ENCODE results near the gene SLC7A1. TPM values are rescaled to one million over a fixed set of nuclear protein-coding genes. Genes with fewer than 3 reads are reported as not detected.

The SLC7A1 gene
- total and polyA plus RNA-seq, 2 donors (not counting 1 experiment from before 2014, with no cell fraction given), result 15.4 to 26.6 TPM

DNA sequence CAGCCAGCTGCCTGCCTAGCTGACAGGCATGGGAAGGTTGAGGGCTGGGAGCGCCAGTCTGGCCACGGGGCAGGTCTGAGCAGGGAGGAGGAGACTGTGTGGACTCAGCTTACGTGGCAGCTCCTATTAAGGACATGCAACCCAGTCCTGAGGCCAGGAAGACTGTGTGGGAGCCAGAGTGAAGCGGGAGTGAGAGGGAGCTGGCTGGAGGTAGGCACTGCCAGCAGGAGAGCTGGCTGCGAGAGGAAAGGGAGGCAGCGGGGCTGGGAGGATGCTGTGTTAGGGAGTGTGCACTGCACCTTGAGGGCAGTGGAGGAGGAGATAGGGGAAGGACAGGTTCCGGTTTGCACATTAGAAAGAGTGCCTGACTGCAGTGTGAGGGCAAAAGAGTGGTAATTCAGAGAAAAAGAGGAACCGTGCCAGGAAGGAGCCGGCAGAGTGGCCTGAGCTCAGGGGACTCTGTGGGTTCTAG, 99.2 kb downstream of the SLC7A1 start:
- H3K4me3 ChIP-seq (replicated peaks in 1 of 4; ENCODE audit: control extremely low read depth in 1 of 4, insufficient read depth in 1 of 4, low read depth in 3 of 4, low read length in 4 of 4), result no peak overlapping the region
- H3K27me3 ChIP-seq (ENCODE audit: control insufficient read depth, insufficient read depth, low read length), result peaks cover 6% of the 10 kb centered on the region
- no peaks in the 10 kb centered on the region for H3K79me2 ChIP-seq (ENCODE audit: control insufficient read depth, insufficient read depth, low read length)
- H3K4me2 ChIP-seq (ENCODE audit: extremely low read depth, insufficient read depth, low read length), result no peak overlapping the region
- no peaks in the 10 kb centered on the region for H3K36me3 ChIP-seq (ENCODE audit: control insufficient read depth, insufficient read depth, low read length)
- no peak overlapping the region for H2AFZ ChIP-seq (ENCODE audit: low read length)
- TF ChIP-seq EZH2 (IDR thresholded peaks at IDR 0.05; ENCODE audit: low read length, missing control alignments), result no peak
- TF ChIP-seq, protein P1, sequence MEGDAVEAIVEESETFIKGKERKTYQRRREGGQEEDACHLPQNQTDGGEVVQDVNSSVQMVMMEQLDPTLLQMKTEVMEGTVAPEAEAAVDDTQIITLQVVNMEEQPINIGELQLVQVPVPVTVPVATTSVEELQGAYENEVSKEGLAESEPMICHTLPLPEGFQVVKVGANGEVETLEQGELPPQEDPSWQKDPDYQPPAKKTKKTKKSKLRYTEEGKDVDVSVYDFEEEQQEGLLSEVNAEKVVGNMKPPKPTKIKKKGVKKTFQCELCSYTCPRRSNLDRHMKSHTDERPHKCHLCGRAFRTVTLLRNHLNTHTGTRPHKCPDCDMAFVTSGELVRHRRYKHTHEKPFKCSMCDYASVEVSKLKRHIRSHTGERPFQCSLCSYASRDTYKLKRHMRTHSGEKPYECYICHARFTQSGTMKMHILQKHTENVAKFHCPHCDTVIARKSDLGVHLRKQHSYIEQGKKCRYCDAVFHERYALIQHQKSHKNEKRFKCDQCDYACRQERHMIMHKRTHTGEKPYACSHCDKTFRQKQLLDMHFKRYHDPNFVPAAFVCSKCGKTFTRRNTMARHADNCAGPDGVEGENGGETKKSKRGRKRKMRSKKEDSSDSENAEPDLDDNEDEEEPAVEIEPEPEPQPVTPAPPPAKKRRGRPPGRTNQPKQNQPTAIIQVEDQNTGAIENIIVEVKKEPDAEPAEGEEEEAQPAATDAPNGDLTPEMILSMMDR (conservative IDR thresholded peaks at IDR 0.05 in 1 of 2, IDR thresholded peaks at IDR 0.05 in 1 of 2; ENCODE audit: low read depth in 1 of 2, low read length in 2 of 2), result no peak
- no peaks in the 10 kb centered on the region for H4K20me1 ChIP-seq (ENCODE audit: control insufficient read depth, extremely low read depth, insufficient read depth, low read length)
- no peaks in the 10 kb centered on the region for H3K4me1 ChIP-seq (ENCODE audit: control insufficient read depth, extremely low read depth, insufficient read depth, low read length)
- no peaks in the 10 kb centered on the region for H3K9me3 ChIP-seq (ENCODE audit: control insufficient read depth, insufficient read depth, low read depth, low read length)
- H3K9ac ChIP-seq (ENCODE audit: insufficient read depth, low read length), result no peak overlapping the region
- DNase-seq (ENCODE audit: low read depth in 2 of 2), result no peak
- H3K27ac ChIP-seq (ENCODE audit: insufficient read depth, low read length), result no peak overlapping the region

DNA sequence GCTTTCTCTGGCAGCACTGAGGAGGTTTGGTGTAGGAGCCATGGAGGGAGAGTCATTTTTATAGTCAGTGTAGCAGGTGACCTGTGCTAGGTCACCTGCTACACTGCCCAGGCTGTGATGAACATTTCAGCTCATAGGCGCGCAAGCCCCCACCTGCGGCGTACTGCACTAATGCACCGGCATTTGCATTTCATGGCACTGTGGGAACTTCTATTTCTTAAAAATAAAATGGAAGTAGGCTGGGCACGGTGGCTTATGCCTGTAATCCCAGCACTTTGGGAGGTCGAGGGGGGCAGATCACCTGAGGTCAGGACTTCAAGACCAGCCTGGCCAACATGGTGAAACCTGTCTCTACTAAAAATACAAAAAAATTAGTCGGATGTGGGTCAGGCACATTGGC, 101.0 kb downstream of the SLC7A1 start:
- no peak for DNase-seq (ENCODE audit: low read depth in 2 of 2)
- peaks cover 3% of the 10 kb centered on the region for H3K27me3 ChIP-seq (ENCODE audit: control insufficient read depth, insufficient read depth, low read length)
- H3K4me1 ChIP-seq (ENCODE audit: control insufficient read depth, extremely low read depth, insufficient read depth, low read length), result no peaks in the 10 kb centered on the region
- no peak overlapping the region for H3K4me3 ChIP-seq (replicated peaks in 1 of 4; ENCODE audit: control extremely low read depth in 1 of 4, insufficient read depth in 1 of 4, low read depth in 3 of 4, low read length in 4 of 4)
- no peaks in the 10 kb centered on the region for H3K9me3 ChIP-seq (ENCODE audit: control insufficient read depth, insufficient read depth, low read depth, low read length)
- TF ChIP-seq EZH2 (IDR thresholded peaks at IDR 0.05; ENCODE audit: low read length, missing control alignments), result no peak
- TF ChIP-seq, protein P1 (conservative IDR thresholded peaks at IDR 0.05 in 1 of 2, IDR thresholded peaks at IDR 0.05 in 1 of 2; ENCODE audit: low read depth in 1 of 2, low read length in 2 of 2), result no peak
- H4K20me1 ChIP-seq (ENCODE audit: control insufficient read depth, extremely low read depth, insufficient read depth, low read length), result no peaks in the 10 kb centered on the region
- H3K4me2 ChIP-seq (ENCODE audit: extremely low read depth, insufficient read depth, low read length), result no peak overlapping the region
- no peak overlapping the region for H3K9ac ChIP-seq (ENCODE audit: insufficient read depth, low read length)
- H3K79me2 ChIP-seq (ENCODE audit: control insufficient read depth, insufficient read depth, low read length), result no peaks in the 10 kb centered on the region
- H2AFZ ChIP-seq (ENCODE audit: low read length), result no peak overlapping the region
- H3K27ac ChIP-seq (ENCODE audit: insufficient read depth, low read length), result no peak overlapping the region
- H3K36me3 ChIP-seq (ENCODE audit: control insufficient read depth, insufficient read depth, low read length), result no peaks in the 10 kb centered on the region

DNA sequence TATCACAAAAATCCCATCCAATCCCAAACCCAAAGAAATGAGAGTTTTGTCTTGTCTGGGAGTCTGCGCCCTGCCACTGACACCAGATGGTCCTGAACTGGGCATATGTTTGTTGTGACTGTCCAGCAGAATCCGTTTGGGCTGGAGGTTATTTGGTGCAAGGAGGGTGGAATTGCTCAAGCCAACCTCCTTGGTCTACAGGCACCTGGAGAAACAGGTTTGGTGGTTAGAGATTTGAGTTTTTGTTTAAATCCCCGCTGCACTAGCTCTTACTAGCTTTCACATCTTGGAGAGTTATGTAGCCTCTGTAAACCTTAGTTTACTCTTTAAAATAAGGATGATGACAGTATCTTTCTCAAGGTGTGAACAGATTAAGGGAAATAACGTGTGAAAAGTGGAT, 101.7 kb downstream of the SLC7A1 start:
- H3K9ac ChIP-seq (ENCODE audit: insufficient read depth, low read length), result no peak overlapping the region
- H3K4me3 ChIP-seq (replicated peaks in 1 of 4; ENCODE audit: control extremely low read depth in 1 of 4, insufficient read depth in 1 of 4, low read depth in 3 of 4, low read length in 4 of 4), result no peak overlapping the region
- H3K79me2 ChIP-seq (ENCODE audit: control insufficient read depth, insufficient read depth, low read length), result no peaks in the 10 kb centered on the region
- TF ChIP-seq, protein P1 (conservative IDR thresholded peaks at IDR 0.05 in 1 of 2, IDR thresholded peaks at IDR 0.05 in 1 of 2; ENCODE audit: low read depth in 1 of 2, low read length in 2 of 2), result no peak
- no peak for TF ChIP-seq EZH2 (IDR thresholded peaks at IDR 0.05; ENCODE audit: low read length, missing control alignments)
- H4K20me1 ChIP-seq (ENCODE audit: control insufficient read depth, extremely low read depth, insufficient read depth, low read length), result no peaks in the 10 kb centered on the region
- no peak for DNase-seq (ENCODE audit: low read depth in 2 of 2)
- H3K27me3 ChIP-seq (ENCODE audit: control insufficient read depth, insufficient read depth, low read length), result peaks cover 3% of the 10 kb centered on the region
- H3K9me3 ChIP-seq (ENCODE audit: control insufficient read depth, insufficient read depth, low read depth, low read length), result no peaks in the 10 kb centered on the region
- no peak overlapping the region for H3K27ac ChIP-seq (ENCODE audit: insufficient read depth, low read length)
- no peak overlapping the region for H3K4me2 ChIP-seq (ENCODE audit: extremely low read depth, insufficient read depth, low read length)
- H3K4me1 ChIP-seq (ENCODE audit: control insufficient read depth, extremely low read depth, insufficient read depth, low read length), result no peaks in the 10 kb centered on the region
- H3K36me3 ChIP-seq (ENCODE audit: control insufficient read depth, insufficient read depth, low read length), result no peaks in the 10 kb centered on the region
- H2AFZ ChIP-seq (ENCODE audit: low read length), result no peak overlapping the region

All from fibroblast of lung (primary cell).